Measurements from ENCODE around the gene TOPAZ1. TPM values are rescaled to one million over a fixed set of nuclear protein-coding genes. Genes with fewer than 3 reads are reported as not detected.

The TOPAZ1 gene
- total RNA-seq, 1 experiment from 2014 or later, result not detected

DNA sequence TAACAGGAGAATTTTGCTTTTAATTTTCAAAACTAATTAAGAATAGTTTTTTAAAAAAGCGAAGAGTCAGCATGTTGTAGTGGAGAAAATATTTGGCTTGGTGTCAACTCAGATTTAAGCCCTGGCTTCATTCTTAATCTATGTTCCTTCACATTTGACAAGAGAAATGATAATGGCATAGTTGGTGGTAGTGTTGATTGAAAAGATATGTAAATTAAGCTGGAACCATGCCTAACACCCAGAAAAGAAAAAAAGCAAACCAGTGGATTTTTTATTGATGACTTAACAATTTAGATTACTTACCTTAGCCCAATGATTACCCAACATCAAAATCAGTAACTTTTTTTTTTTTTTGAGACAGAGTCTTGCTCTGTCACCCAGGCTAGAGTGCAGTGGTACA lies 124.3 kb downstream of the TOPAZ1 start:
- POLR2A ChIA-PET, result no interaction called here
- no peak for TF ChIP-seq TCF7L2 (IDR thresholded peaks at IDR 0.05; ENCODE audit: low read depth, low read length)
- TF ChIP-seq, protein P1, sequence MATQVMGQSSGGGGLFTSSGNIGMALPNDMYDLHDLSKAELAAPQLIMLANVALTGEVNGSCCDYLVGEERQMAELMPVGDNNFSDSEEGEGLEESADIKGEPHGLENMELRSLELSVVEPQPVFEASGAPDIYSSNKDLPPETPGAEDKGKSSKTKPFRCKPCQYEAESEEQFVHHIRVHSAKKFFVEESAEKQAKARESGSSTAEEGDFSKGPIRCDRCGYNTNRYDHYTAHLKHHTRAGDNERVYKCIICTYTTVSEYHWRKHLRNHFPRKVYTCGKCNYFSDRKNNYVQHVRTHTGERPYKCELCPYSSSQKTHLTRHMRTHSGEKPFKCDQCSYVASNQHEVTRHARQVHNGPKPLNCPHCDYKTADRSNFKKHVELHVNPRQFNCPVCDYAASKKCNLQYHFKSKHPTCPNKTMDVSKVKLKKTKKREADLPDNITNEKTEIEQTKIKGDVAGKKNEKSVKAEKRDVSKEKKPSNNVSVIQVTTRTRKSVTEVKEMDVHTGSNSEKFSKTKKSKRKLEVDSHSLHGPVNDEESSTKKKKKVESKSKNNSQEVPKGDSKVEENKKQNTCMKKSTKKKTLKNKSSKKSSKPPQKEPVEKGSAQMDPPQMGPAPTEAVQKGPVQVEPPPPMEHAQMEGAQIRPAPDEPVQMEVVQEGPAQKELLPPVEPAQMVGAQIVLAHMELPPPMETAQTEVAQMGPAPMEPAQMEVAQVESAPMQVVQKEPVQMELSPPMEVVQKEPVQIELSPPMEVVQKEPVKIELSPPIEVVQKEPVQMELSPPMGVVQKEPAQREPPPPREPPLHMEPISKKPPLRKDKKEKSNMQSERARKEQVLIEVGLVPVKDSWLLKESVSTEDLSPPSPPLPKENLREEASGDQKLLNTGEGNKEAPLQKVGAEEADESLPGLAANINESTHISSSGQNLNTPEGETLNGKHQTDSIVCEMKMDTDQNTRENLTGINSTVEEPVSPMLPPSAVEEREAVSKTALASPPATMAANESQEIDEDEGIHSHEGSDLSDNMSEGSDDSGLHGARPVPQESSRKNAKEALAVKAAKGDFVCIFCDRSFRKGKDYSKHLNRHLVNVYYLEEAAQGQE (IDR thresholded peaks at IDR 0.05; ENCODE audit: insufficient read depth in 1 of 2, low read depth in 2 of 2, low read length in 1 of 2), result no peak
- no peak for TF ChIP-seq POLR2AphosphoS5 (IDR thresholded peaks at IDR 0.05; ENCODE audit: low read depth, low read length)
- TF ChIP-seq SIN3A (IDR thresholded peaks at IDR 0.05; ENCODE audit: borderline replicate concordance, insufficient read depth, low read depth, low read length), result no peak
- TF ChIP-seq, protein P2, sequence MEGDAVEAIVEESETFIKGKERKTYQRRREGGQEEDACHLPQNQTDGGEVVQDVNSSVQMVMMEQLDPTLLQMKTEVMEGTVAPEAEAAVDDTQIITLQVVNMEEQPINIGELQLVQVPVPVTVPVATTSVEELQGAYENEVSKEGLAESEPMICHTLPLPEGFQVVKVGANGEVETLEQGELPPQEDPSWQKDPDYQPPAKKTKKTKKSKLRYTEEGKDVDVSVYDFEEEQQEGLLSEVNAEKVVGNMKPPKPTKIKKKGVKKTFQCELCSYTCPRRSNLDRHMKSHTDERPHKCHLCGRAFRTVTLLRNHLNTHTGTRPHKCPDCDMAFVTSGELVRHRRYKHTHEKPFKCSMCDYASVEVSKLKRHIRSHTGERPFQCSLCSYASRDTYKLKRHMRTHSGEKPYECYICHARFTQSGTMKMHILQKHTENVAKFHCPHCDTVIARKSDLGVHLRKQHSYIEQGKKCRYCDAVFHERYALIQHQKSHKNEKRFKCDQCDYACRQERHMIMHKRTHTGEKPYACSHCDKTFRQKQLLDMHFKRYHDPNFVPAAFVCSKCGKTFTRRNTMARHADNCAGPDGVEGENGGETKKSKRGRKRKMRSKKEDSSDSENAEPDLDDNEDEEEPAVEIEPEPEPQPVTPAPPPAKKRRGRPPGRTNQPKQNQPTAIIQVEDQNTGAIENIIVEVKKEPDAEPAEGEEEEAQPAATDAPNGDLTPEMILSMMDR (IDR thresholded peaks at IDR 0.05), result no peak
- Histone ChIP-seq H3K27ac (ENCODE audit: low read length) (no peak overlapping the region), H3K27me3 (ENCODE audit: control insufficient read depth, insufficient read depth, low read length) (no peaks in the 10 kb centered on the region), H3K4me1 (ENCODE audit: control insufficient read depth, insufficient read depth, low read length) (no peaks in the 10 kb centered on the region), H3K36me3 (ENCODE audit: control insufficient read depth, insufficient read depth, low read length) (no peaks in the 10 kb centered on the region), H3K9me3 (ENCODE audit: control insufficient read depth, insufficient read depth, low read depth, low read length) (no peaks in the 10 kb centered on the region), H3K4me3 (ENCODE audit: low read depth in 2 of 2, low read length in 2 of 2) (no peak overlapping the region)
- no peak for DNase-seq (ENCODE audit: low read depth, low spot score)
- in situ Hi-C loops (cut with HindIII; ENCODE audit: low pct_unique_long_range_greater_than_20kb, low sequenced_read_pairs), result no loop called here
- CTCF ChIA-PET, result no interaction called here
- ATAC-seq, result no peak
- no TSS peak for BruUV-seq (replicated peaks)
- intact Hi-C loops (cut with micrococcal nuclease; ENCODE audit: unreplicated experiment), result no loop called here

DNA sequence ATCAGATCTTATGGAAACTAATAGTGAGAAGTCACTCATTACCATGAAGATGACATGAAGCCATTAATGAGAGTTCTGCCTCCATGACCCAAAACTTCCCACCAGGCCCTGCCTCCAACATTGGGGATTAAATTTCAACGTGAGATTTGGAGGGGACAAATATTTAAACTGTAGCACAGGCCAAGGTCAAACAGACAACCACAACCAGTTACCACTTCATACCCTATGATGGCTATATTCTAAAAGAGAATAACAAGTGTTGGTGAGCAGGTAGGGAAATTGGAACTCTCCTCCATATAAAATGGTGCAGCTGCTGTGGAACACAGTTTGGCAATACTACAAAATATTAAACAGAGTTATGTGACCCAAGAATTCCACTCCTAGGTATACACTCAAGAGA lies 133.8 kb downstream of the TOPAZ1 start:
- DNase-seq (ENCODE audit: low read depth, low spot score) (no peak), ATAC-seq (no peak)
- H3K27me3 ChIP-seq (ENCODE audit: control insufficient read depth, insufficient read depth, low read length), result no peaks in the 10 kb centered on the region
- H3K4me1 ChIP-seq (ENCODE audit: control insufficient read depth, insufficient read depth, low read length), result no peaks in the 10 kb centered on the region
- H3K4me3 ChIP-seq (ENCODE audit: low read depth in 2 of 2, low read length in 2 of 2), result no peak overlapping the region
- intact Hi-C loops (cut with micrococcal nuclease; ENCODE audit: unreplicated experiment) (no loop called here), in situ Hi-C loops (cut with HindIII; ENCODE audit: low pct_unique_long_range_greater_than_20kb, low sequenced_read_pairs) (no loop called here)
- no peak for TF ChIP-seq POLR2AphosphoS5 (IDR thresholded peaks at IDR 0.05; ENCODE audit: low read depth, low read length)
- no peak for TF ChIP-seq TCF7L2 (IDR thresholded peaks at IDR 0.05; ENCODE audit: low read depth, low read length)
- TF ChIP-seq, protein P2 (IDR thresholded peaks at IDR 0.05), result no peak
- TF ChIP-seq SIN3A (IDR thresholded peaks at IDR 0.05; ENCODE audit: borderline replicate concordance, insufficient read depth, low read depth, low read length), result no peak
- TF ChIP-seq, protein P1 (IDR thresholded peaks at IDR 0.05; ENCODE audit: insufficient read depth in 1 of 2, low read depth in 2 of 2, low read length in 1 of 2), result no peak
- ChIA-PET CTCF (no interaction called here), POLR2A (no interaction called here)
- BruUV-seq (replicated peaks), result no TSS peak
- H3K27ac ChIP-seq (ENCODE audit: low read length), result no peak overlapping the region
- no peaks in the 10 kb centered on the region for H3K36me3 ChIP-seq (ENCODE audit: control insufficient read depth, insufficient read depth, low read length)
- H3K9me3 ChIP-seq (ENCODE audit: control insufficient read depth, insufficient read depth, low read depth, low read length), result 0 out of 2 replicates have a peak, but pooled peaks cover 3% of the 10 kb centered on the region

Other genes starting within 250 kb of the TOPAZ1 start
- gene TCAIM, start 96.9 kb downstream of the TOPAZ1 start, total RNA-seq (2021; ENCODE audit: unreplicated experiment), result 19.5 TPM
- 11.9 TPM for gene ZNF445, start 235.8 kb downstream of the TOPAZ1 start, total RNA-seq (2021; ENCODE audit: unreplicated experiment)